B cell (primary cell): ENCODE data around the gene CCDC78. TPM values are rescaled to one million over a fixed set of nuclear protein-coding genes. Genes with fewer than 3 reads are reported as not detected.

Experiments
- ATAC-seq: fragments of 200-7000 bp; cut with Tn5 transposase; one replicate; pipeline ENCODE4 v1.10.0; 2021; ENCODE audit warnings: low read depth, mild to moderate bottlenecking, moderate number of reproducible peaks, moderate library complexity
- CTCF ChIA-PET: fragments of 350-600 bp; sonication (Branson Sonifier 250); formaldehyde crosslinking; loops from one replicate; lab custom pipeline; 2021; ENCODE audit warnings: antibody characterized with exemption, inconsistent platforms; lab: Charles Lee
- POLR2A ChIA-PET: fragments of 350-600 bp; sonication (Branson Sonifier 250); formaldehyde crosslinking; loops from one replicate; lab custom pipeline; 2021; ENCODE audit warnings: antibody characterized with exemption; lab: Charles Lee
- DNase-seq: peaks from one replicate; pipeline ENCODE4 v3.0.0; 2013
- H2AFZ ChIP-seq: 2 replicates; pipeline ENCODE4 v1.6.1; 2012; ENCODE audit warnings: mild to moderate bottlenecking, low read depth, low read length; ENCODE audit not compliant: insufficient read depth, poor library complexity, severe bottlenecking
- H3K27ac ChIP-seq, 2 donors: 1 replicate in 1 of 2; 2 replicates in 1 of 2; pipeline ENCODE4 v1.5.1; 2012 to 2013; ENCODE audit warnings: low read length in 2 of 2, mild to moderate bottlenecking in 2 of 2, moderate library complexity in 1 of 2
- H3K27me3 ChIP-seq, 4 experiments: fragments of 200-600 bp in 1 of 4; sonication (generic) in 1 of 4; replicated peaks in 1 of 4; 1 replicate in 2 of 4; 2 replicates in 2 of 4; pipeline versions ENCODE4 v1.6.1 to v1.7.0; 2013 to 2016; ENCODE audit warnings: low read length in 3 of 4, mild to moderate bottlenecking in 2 of 4, mixed read lengths in 1 of 4, moderate library complexity in 1 of 4; ENCODE audit not compliant: insufficient read depth in 4 of 4, control insufficient read depth in 3 of 4; ENCODE audit errors: control extremely low read depth in 1 of 4
- H3K36me3 ChIP-seq, 2 experiments: replicated peaks in 1 of 2; 1 replicate in 1 of 2; 2 replicates in 1 of 2; pipeline versions ENCODE4 v1.6.1 to v1.7.1; 2013; ENCODE audit warnings: low read length in 1 of 2; ENCODE audit not compliant: insufficient read depth in 2 of 2, control insufficient read depth in 1 of 2; ENCODE audit errors: control extremely low read depth in 1 of 2, extremely low read depth in 1 of 2
- H3K4me1 ChIP-seq, 2 donors: fragments of 200-600 bp in 1 of 2; sonication (generic) in 1 of 2; 1 replicate in 1 of 2; 2 replicates in 1 of 2; pipeline versions ENCODE4 v1.5.1 to v1.6.1; 2013 to 2017; ENCODE audit warnings: low read length in 2 of 2; ENCODE audit not compliant: control insufficient read depth in 2 of 2, insufficient read depth in 2 of 2
- H3K4me2 ChIP-seq: replicated peaks from 2 replicates; pipeline ENCODE3; 2012; ENCODE audit warnings: mild to moderate bottlenecking, low read depth, low read length; ENCODE audit not compliant: poor library complexity, severe bottlenecking
- H3K4me3 ChIP-seq, 5 experiments: fragments of 200-600 bp in 1 of 5; sonication (generic) in 1 of 5; 1 replicate in 3 of 5; 2 replicates in 2 of 5; pipeline versions ENCODE4 v1.5.1 to v1.7.0; 2011 to 2016; ENCODE audit warnings: low read length in 4 of 5, mild to moderate bottlenecking in 4 of 5, low read depth in 2 of 5, control low read depth in 1 of 5, moderate library complexity in 1 of 5; ENCODE audit not compliant: insufficient read depth in 1 of 5; ENCODE audit errors: control extremely low read depth in 1 of 5, extremely low read depth in 1 of 5
- H3K79me2 ChIP-seq: fragments of 200-600 bp; sonication (generic); one replicate; pipeline ENCODE4 v1.6.0; 2016; ENCODE audit warnings: low read length; ENCODE audit not compliant: control insufficient read depth, insufficient read depth
- H3K9ac ChIP-seq: fragments of 200-600 bp; sonication (generic); 2 replicates; pipeline ENCODE4 v1.6.1; 2017; ENCODE audit warnings: mild to moderate bottlenecking, low read length, moderate library complexity
- H3K9me3 ChIP-seq, 3 donors: one replicate each; pipeline versions ENCODE4 v1.6.1 to v1.7.1; 2013; ENCODE audit warnings: low read length in 2 of 3; ENCODE audit not compliant: control insufficient read depth in 2 of 3, insufficient read depth in 1 of 3; ENCODE audit errors: control extremely low read depth in 1 of 3
- H4K20me1 ChIP-seq: 2 replicates; pipeline ENCODE4 v1.6.0; 2012; ENCODE audit warnings: mild to moderate bottlenecking, low read length; ENCODE audit not compliant: insufficient read depth, control insufficient read depth, poor library complexity, severe bottlenecking
- H3K27ac Mint-ChIP-seq: one replicate; pipeline ENCODE4 v1.8.0; 2021; ENCODE audit warnings: mixed read lengths
- H3K27me3 Mint-ChIP-seq: one replicate; pipeline ENCODE4 v1.8.0; 2021; ENCODE audit warnings: mixed read lengths
- H3K4me1 Mint-ChIP-seq: one replicate; pipeline ENCODE4 v1.8.0; 2021; ENCODE audit warnings: mixed read lengths
- H3K4me3 Mint-ChIP-seq: one replicate; pipeline ENCODE4 v1.8.0; 2021; ENCODE audit warnings: mixed read lengths
- H3K9me3 Mint-ChIP-seq: one replicate; pipeline ENCODE4 v1.8.0; 2022; ENCODE audit warnings: mixed read lengths; ENCODE audit not compliant: insufficient read depth
- EZH2 ChIP-seq: IDR thresholded peaks from 2 replicates; pipeline ENCODE4 v1.6.1; 2012; ENCODE audit warnings: borderline replicate concordance, low read depth, mild to moderate bottlenecking, moderate library complexity, low read length; ENCODE audit not compliant: insufficient read depth, poor library complexity, severe bottlenecking
- WGBS: methylation state at CpG from one replicate; pipeline ENCODE4 v1.1.5; 2013; ENCODE audit warnings: missing lambda C conversion rate; ENCODE audit not compliant: insufficient coverage; 5-methylcytosine and 5-hydroxymethylcytosine counted together
- intact Hi-C: fragments of 100-400 bp; cut with micrococcal nuclease; formaldehyde crosslinking; loops from one replicate; pipeline ENCODE4 v1.10.0; 2022
- polyA plus RNA-seq: library from polyadenylated mRNA; depleted of rRNA; stranded (reverse); fragments of >200 nt; gene quantifications from 2 replicates; pipeline ENCODE4 v1.2.3, GENCODE V29; 2012
- total RNA-seq, 2 donors: library from RNA; stranded (reverse); fragments of 120-200 nt in 1 of 2; gene quantifications; 1 replicate in 1 of 2; 2 replicates in 1 of 2; pipeline versions ENCODE4 v1.2.3 to v1.2.4, GENCODE V29; 2013 to 2022
- TF ChIP-seq, protein P1 (sequence below): fragments of 200-600 bp; IDR thresholded peaks from one replicate; pipeline ENCODE4 v1.8.0; 2022; ENCODE audit warnings: antibody characterized with exemption, mild to moderate bottlenecking

CCDC78 gene
- total and polyA plus RNA-seq, 2 donors (not counting 1 experiment from before 2014, with no cell fraction given): 11.8 to 34.2 TPM

DNA sequence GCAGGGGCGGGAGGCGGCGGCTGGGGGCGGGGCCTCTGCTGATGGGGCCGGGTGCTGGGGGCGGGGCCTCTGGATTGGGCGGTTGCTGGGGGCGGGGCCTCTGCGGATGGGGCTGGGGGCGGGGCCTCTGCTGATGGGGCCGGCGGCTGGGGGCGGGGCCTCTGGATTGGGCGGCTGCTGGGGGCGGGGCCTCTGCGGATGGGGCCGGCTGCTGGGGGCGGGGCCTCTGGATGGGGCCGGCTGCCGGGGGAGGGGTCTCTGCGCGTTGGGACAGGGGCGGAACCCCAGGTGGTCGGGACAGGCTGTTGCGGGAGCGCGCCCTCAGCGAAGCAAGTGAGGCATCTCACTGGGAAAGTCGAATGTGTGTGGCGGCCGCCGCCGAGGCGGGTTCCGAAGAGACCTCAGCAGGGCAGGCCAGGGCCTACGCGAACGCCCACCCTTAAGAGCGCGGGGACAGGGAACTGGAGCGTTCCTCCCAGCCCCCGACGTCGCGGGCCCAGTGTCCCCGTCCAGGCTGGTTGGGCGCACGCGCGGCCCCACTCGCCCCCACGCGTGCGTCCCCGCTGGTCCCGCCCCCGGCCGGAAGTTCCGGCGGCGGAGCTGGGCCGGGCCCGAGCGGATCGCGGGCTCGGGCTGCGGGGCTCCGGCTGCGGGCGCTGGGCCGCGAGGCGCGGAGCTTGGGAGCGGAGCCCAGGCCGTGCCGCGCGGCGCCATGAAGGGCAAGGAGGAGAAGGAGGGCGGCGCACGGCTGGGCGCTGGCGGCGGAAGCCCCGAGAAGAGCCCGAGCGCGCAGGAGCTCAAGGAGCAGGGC is 46.2 kb downstream of the CCDC78 start, which contains the start of gene STUB1:
TSS of gene STUB1 (plus strand) at position 597 of the 811 bp plus-strand sequence. CDS start at position 713, 116 bp downstream.
- H3K4me2 ChIP-seq: peak within 1 kb of the TSS; percentile 99
- peak within 1 kb of the TSS; percentile 94 for H3K27ac Mint-ChIP-seq
- no peaks in the 10 kb centered on the region for H3K9me3 Mint-ChIP-seq
- peaks cover 41% of the 10 kb centered on the region for H3K4me1 Mint-ChIP-seq
- peak within 1 kb of the TSS; percentile 89 for H3K4me3 Mint-ChIP-seq
- H3K9ac ChIP-seq: peak within 1 kb of the TSS; percentile 73
- peak within 1 kb of the TSS; percentile 85 for H2AFZ ChIP-seq
- ChIA-PET POLR2A (interaction anchor here (0.8 to 1.1 kb wide), 2 partner anchors 10 to 154 kb away, joined by 3 to 6 read pairs; partner anchors contain the start of gene WDR24), CTCF (interaction anchor here (0.8 kb wide), 1 partner anchor 10 kb away, joined by 3 read pairs; the partner anchor contains the start of gene WDR24)
- peaks cover 0 to 7% (median 0%) of the 10 kb centered on the region in 3 donors for H3K9me3 ChIP-seq
- intact Hi-C loops: loop anchor here (1.0 to 5.0 kb wide), 5 partner anchors 12 to 997 kb away; partner anchors contain the start of genes ANTKMT, JPT2, METTL26 and RHOT2
- peaks cover 29 to 66% of the 10 kb centered on the region in 2 donors for H3K4me1 ChIP-seq
- H3K4me3 ChIP-seq: peak within 1 kb of the TSS; percentile 22 to 84 (median 65)
- peaks cover 29% of the 10 kb centered on the region for H3K79me2 ChIP-seq
- DNase-seq: peak; percentile 93
- under 1% methylated on average over 85 of the region's 91 CpGs for WGBS
- H3K36me3 ChIP-seq: peaks cover 0 to 17% of the 10 kb centered on the region in 2 experiments
- H3K27me3 Mint-ChIP-seq: peaks cover 3% of the 10 kb centered on the region
- H4K20me1 ChIP-seq: peaks cover 31% of the 10 kb centered on the region
- TF ChIP-seq, protein P1, sequence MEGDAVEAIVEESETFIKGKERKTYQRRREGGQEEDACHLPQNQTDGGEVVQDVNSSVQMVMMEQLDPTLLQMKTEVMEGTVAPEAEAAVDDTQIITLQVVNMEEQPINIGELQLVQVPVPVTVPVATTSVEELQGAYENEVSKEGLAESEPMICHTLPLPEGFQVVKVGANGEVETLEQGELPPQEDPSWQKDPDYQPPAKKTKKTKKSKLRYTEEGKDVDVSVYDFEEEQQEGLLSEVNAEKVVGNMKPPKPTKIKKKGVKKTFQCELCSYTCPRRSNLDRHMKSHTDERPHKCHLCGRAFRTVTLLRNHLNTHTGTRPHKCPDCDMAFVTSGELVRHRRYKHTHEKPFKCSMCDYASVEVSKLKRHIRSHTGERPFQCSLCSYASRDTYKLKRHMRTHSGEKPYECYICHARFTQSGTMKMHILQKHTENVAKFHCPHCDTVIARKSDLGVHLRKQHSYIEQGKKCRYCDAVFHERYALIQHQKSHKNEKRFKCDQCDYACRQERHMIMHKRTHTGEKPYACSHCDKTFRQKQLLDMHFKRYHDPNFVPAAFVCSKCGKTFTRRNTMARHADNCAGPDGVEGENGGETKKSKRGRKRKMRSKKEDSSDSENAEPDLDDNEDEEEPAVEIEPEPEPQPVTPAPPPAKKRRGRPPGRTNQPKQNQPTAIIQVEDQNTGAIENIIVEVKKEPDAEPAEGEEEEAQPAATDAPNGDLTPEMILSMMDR: no peak
- no peak for TF ChIP-seq EZH2
- ATAC-seq: peak; percentile 74
- peak within 1 kb of the TSS; percentile 74 to 81 for H3K27ac ChIP-seq
- H3K27me3 ChIP-seq: peaks cover 0 to 19% (median 8%) of the 10 kb centered on the region in 4 experiments
